ENCODE results near the gene METTL4. TPM values are rescaled to one million over a fixed set of nuclear protein-coding genes. Genes with fewer than 3 reads are reported as not detected.

METTL4 gene
- polyA plus RNA-seq, 1 donor: 9.9 TPM

GRCh38 chr18:2515908-2516625, 55.2 kb downstream of the METTL4 start:
- no peak for DNase-seq

DNA sequence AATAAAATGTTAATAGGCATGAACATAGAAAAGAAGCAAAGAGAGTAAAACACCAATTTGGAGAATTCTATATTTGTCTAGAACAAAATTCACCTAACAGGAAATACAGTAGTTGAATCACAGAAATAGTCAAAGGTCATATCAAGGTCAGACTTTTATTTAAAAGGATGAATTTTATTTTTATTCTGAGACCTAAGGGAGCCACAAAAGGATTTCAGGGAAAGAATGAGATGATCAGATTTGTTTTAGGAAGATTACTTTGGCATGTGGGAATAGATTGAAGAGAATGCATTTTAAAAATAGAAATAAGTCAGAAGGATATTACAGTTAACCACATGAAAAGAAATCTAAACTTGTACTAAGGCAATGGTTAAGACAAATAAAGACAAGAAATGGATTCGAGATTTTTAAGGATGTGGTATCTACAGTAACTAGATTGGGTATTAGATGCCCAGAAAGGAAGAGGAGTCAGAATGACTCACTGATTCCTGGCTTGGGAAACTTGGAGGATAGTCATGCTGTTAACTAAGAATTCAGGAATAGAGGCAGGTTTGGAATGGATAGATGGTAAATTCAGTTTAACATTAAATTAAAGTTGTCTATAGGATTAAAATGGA, 56.0 kb downstream of the METTL4 start:
- DNase-seq: peak; percentile 75

DNA sequence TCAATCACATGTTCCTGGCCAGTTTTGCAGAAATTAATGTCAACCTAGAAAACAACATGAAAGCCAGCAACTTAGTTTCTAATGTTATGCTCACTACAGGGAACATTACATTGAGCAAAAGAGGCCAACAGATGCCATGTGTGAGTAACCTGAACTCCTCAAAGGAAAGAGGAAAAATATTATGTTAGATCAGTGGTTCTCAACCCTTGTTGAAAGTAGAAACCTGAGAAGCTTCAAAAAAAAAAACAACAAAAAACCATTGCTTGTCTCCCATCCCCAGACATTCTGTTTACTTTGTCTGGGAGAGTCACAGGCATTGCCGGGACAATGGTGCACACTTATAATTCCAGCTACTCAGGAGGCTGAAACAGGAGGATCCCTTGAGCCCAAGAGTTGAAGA, 57.7 kb downstream of the METTL4 start:
- DNase-seq: no peak

DNA sequence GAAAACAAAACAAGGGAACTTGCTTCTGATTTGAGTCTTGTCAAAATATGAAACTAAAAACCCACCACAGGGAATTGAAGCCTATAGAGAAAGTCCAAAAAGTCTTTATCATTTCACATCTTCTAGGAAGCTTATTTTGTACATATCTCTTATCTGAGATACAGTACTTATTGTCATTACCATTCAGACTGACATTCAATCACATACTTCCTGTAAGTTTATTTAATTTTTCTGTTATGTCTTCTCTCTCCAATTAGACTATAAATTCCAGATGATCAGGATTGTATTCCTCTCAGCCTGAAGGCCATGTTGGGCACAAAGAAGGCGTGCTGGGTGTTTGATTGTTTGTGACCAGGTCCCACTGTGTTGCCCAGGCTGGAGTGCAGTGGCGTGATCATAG, 59.2 kb downstream of the METTL4 start:
- no peak for DNase-seq

DNA sequence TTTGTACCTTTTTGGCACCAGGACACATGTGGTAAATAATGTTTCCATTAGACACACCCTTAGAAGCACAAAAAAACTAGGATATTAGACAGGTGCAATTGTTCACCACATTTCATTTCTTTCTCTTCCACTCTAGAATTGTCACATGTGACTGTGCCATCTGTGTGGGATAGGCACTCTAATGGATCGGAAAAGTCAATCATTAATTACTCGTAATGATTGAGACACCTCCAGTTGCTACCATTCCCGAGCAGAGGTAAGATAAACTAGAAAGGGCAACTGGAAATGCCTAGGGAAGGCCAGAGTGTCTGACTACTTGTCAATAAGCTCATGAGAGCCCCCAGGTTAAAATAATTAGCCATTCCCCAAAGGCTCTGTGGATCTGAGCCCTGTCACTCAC, 59.9 kb downstream of the METTL4 start:
- no peak for DNase-seq

DNA sequence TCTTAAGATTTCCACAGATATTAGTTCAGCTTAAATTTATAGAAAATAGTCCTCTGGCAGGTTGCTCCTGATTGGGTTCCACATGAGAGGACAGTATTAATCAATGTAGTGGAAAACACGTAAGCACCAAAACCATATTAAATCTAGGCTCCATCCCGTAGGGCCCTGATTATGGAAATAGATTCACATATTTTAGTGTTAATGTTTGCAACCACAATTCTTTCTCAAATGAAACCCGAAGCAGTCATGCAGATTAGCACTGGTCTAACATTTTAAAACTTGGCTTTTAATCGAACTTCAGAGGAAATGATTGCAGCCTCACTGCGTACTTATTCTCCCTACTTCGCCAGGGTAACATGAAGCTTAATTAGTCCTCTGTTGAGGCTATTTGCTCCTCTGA, 60.9 kb downstream of the METTL4 start:
- no peak for DNase-seq

DNA sequence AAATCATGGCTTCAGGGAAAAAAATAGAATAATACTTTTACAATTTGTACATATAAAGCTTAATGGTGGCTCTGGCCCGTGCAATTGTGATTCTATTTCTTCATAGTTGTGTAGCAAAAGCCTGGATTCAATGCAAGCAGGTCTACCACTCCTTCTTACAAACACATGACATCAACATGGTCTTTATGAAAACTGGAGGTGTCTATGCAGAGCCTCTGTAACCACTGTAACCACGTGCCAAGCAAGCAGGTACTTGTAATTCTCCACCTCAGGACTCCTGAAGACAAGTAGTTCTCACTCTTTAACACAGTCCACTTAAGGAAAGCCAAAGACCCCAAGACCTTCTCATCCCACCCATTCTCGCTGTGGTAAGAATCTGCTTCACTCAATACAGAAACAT, 62.6 kb downstream of the METTL4 start:
- peak; percentile 21 for DNase-seq

- peak; percentile 76 for DNase-seq
Observed at GRCh38 chr18:2508155-2508554, 63.1 kb downstream of the METTL4 start.

- no peak for DNase-seq
Observed at GRCh38 chr18:2504642-2505041, 66.7 kb downstream of the METTL4 start.

GRCh38 chr18:2502880-2503279, 68.4 kb downstream of the METTL4 start:
- DNase-seq: no peak

- DNase-seq: no peak
Observed at GRCh38 chr18:2502394-2502793, 68.9 kb downstream of the METTL4 start.

DNA sequence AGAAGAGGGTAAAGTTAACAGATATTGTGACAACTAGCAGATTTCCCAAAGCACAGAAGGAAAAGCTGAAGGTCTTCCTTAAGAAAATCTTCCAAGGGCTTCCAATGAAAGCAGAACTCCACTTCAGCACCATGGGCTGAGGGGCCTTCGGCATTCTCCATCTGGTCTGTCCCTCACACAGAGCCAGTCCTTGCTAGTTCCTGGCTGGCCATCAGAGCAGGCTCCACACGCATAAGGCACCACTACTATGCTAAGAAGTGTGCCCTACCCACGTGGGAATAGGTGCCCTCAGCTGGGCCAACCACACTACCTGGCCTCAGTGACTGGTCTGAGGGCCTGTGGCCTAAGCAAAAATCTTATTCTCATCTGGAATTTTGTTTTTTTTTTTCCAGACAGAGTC, 73.5 kb downstream of the METTL4 start:
- DNase-seq: no peak

GRCh38 chr18:2495381-2495780, 75.9 kb downstream of the METTL4 start:
- no peak for DNase-seq

DNA sequence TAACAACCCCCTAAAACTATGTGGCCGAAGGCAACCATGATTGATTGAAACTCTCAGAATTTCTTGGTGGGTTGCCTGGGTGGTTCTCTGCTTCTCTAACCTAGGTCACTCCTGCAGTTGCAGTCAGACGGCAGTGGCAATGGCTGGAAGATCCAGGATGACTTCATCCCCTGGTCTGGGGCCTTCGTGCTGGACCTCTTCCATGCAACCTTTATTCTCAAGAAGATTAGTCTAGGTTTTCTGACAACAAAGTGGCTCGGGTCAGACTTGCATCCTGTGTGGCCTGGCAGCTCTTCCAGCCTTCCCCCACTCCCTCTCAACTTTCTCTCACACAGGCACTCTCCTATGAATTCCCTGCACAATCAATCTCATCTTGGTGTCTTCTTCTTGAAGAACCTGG, 76.4 kb downstream of the METTL4 start:
- DNase-seq: no peak

Other genes with a start within 250 kb of the METTL4 start
- gene NDC80, start 52 bp upstream of the METTL4 start, polyA plus RNA-seq (ENCODE audit: insufficient read length): 8.9 TPM
- gene SMCHD1, start 84.2 kb upstream of the METTL4 start, polyA plus RNA-seq (ENCODE audit: insufficient read length): 33.0 TPM

Measured in hindlimb muscle (tissue), 1 donor.